ENCODE data around the gene SRR.

Gene SRR

DNA sequence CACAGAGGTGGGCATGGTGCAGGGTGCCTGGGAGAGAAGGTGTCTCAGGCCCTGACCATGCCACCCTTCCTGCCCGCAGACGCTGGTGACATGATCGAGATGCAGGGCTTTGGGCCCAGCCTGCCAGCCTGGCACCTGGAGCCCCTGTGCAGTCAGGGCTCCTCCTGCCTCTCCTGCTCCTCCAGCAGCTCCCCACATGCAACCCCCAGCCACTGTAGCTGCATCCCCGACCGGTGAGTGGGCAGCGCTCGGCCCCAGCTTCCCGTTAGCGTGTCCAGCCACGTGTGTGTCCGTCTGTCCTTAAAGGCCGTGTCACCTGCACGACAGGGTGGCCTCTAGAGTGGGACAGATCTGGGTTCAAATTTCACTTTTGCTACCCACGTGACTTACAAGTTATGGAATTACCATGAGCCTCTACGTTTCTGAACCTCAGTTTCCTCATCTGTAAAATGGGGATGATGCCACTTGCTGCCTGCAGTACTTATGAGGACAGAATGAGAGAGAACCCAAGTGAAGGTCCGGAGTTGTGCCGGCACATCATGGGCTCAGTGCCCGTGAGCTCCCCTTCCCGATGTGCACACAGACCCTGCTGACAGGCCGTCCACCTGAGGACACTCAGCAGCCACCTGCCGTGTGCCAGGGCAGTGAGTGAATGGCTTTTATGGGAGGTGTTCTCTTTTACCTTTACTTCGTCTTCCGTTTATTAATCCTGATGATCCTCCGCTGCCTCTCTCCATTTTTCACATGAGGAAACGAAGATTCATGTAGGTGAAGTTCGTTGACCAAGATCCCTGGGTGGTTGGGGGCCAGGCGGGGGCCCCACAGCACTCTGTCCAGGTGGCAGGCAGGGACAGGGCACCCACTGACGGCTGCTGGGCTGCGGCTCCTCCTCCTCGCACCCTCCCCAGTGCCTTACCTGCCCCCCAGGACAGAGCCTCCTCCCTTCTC lies 67.7 kb downstream of the SRR start:
- ChIA-PET CTCF (interaction anchor here (2.4 kb wide), 1 partner anchor 10 kb away, joined by 12 read pairs; no protein-coding TSS in a partner anchor), POLR2A (no interaction called here)
- no peak for TF ChIP-seq ELF4 (IDR thresholded peaks at IDR 0.05)
- no peak for TF ChIP-seq TARDBP (IDR thresholded peaks at IDR 0.05)
- TF ChIP-seq ZNF384 (IDR thresholded peaks at IDR 0.05), result no peak
- no peak for DNase-seq (ENCODE audit: extremely low spot score)

DNA sequence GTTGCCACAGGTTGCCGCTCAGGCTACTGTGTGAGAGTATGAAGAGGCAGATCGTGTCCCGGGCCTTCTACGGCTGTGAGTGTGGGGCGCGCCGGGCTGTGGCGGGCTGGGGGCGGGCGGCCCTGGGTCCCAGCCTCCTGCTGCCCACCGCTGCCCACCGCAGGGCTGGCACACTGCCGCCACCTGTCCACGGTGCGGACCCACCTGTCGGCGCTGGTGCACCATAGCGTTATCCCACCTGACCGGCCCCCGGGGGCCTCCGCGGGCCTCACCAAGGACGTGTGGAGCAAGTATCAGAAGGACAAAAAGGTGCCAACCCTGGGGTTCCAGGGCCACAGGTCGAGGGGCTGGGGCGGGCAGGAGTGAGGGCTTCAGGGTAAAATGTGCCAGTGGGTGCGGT lies 68.4 kb downstream of the SRR start:
- ChIA-PET CTCF (no interaction called here), POLR2A (no interaction called here)
- DNase-seq (ENCODE audit: extremely low spot score), result no peak
- TF ChIP-seq FOXM1 (IDR thresholded peaks at IDR 0.05; ENCODE audit: borderline replicate concordance) (no peak), BHLHE40 (IDR thresholded peaks at IDR 0.05; ENCODE audit: borderline replicate concordance) (no peak), SP1 (IDR thresholded peaks at IDR 0.05) (no peak), LEF1 (IDR thresholded peaks at IDR 0.05; ENCODE audit: borderline replicate concordance) (no peak), ELF4 (IDR thresholded peaks at IDR 0.05) (no peak), FOXK2 (IDR thresholded peaks at IDR 0.05) (no peak), ZNF384 (IDR thresholded peaks at IDR 0.05) (no peak), HDGF (IDR thresholded peaks at IDR 0.05; ENCODE audit: borderline replicate concordance) (no peak), CTBP1 (IDR thresholded peaks at IDR 0.05; ENCODE audit: borderline replicate concordance) (no peak), SUZ12 (IDR thresholded peaks at IDR 0.05) (no peak), FOXA1 (IDR thresholded peaks at IDR 0.05) (no peak), ARNT (IDR thresholded peaks at IDR 0.05) (no peak)

DNA sequence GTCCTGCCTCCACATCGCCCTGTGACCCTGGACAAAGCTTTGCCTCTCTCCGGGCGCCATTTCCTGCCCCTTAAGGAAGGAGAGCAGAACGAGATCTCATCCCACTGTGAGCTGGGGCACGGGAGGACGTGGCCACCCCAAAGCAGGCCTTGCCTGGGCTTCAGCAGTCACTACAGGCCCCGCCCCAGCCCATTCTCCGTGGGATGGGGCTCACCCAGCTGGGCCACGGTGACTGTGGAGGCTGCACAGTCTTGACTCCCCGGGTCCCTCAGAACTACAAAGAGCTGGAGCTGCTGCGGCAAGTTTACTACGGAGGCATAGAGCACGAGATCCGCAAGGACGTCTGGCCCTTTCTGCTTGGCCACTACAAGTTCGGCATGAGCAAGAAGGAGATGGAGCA lies 68.9 kb downstream of the SRR start:
- ChIA-PET POLR2A (no interaction called here), CTCF (no interaction called here)
- TF ChIP-seq BHLHE40 (IDR thresholded peaks at IDR 0.05; ENCODE audit: borderline replicate concordance) (no peak), ZNF384 (IDR thresholded peaks at IDR 0.05) (no peak), FOXK2 (IDR thresholded peaks at IDR 0.05) (no peak), HDGF (IDR thresholded peaks at IDR 0.05; ENCODE audit: borderline replicate concordance) (no peak), TARDBP (IDR thresholded peaks at IDR 0.05) (no peak), LEF1 (IDR thresholded peaks at IDR 0.05; ENCODE audit: borderline replicate concordance) (no peak), CTBP1 (IDR thresholded peaks at IDR 0.05; ENCODE audit: borderline replicate concordance) (no peak), ARNT (IDR thresholded peaks at IDR 0.05) (no peak), L3MBTL2 (conservative IDR thresholded peaks at IDR 0.05) (no peak), FOXM1 (IDR thresholded peaks at IDR 0.05; ENCODE audit: borderline replicate concordance) (no peak), SUZ12 (IDR thresholded peaks at IDR 0.05) (no peak), NFRKB (IDR thresholded peaks at IDR 0.05) (no peak)
- TF ChIP-seq, protein P1, sequence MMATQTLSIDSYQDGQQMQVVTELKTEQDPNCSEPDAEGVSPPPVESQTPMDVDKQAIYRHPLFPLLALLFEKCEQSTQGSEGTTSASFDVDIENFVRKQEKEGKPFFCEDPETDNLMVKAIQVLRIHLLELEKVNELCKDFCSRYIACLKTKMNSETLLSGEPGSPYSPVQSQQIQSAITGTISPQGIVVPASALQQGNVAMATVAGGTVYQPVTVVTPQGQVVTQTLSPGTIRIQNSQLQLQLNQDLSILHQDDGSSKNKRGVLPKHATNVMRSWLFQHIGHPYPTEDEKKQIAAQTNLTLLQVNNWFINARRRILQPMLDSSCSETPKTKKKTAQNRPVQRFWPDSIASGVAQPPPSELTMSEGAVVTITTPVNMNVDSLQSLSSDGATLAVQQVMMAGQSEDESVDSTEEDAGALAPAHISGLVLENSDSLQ (IDR thresholded peaks at IDR 0.05), result no peak
- DNase-seq (ENCODE audit: extremely low spot score), result no peak

DNA sequence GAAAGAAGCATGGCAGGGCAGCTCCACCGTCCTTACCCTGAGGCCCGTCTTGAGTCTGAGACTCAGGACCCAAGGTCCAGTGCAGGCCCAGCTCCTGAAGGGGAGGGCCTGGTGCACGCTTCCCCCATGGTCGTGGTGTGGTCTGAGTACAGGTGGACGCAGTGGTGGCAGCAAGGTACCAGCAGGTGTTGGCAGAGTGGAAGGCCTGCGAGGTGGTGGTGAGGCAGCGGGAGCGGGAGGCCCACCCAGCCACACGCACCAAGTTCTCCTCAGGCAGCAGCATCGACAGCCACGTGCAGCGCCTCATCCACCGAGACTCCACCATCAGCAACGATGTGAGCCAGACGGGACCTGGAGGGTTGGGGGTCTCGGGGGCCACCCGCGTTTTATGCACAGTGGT lies 69.4 kb downstream of the SRR start:
- no peak for DNase-seq (ENCODE audit: extremely low spot score)
- ChIA-PET CTCF (no interaction called here), POLR2A (no interaction called here)
- no peak for TF ChIP-seq FOXA1 (IDR thresholded peaks at IDR 0.05)
- TF ChIP-seq SUZ12 (IDR thresholded peaks at IDR 0.05), result no peak
- TF ChIP-seq FOXK2 (IDR thresholded peaks at IDR 0.05), result no peak
- TF ChIP-seq BHLHE40 (IDR thresholded peaks at IDR 0.05; ENCODE audit: borderline replicate concordance), result no peak
- no peak for TF ChIP-seq ZNF384 (IDR thresholded peaks at IDR 0.05)
- no peak for TF ChIP-seq LEF1 (IDR thresholded peaks at IDR 0.05; ENCODE audit: borderline replicate concordance)
- no peak for TF ChIP-seq L3MBTL2 (conservative IDR thresholded peaks at IDR 0.05)
- no peak for TF ChIP-seq ARNT (IDR thresholded peaks at IDR 0.05)
